H9 (cell line): ENCODE measurements around the gene IQSEC1. TPM values are rescaled to one million over a fixed set of nuclear protein-coding genes. Genes with fewer than 3 reads are reported as not detected.

Experiments used
- DNase-seq: peaks from one replicate; pipeline ENCODE4 v3.0.0-alpha.2; 2017
- H2AFZ ChIP-seq: one replicate; pipeline ENCODE4 v1.6.1; 2013; ENCODE audit warnings: mild to moderate bottlenecking, low read length, control low read depth, moderate library complexity
- H2AK5ac ChIP-seq: 2 replicates; pipeline ENCODE4 v1.6.1; 2013; ENCODE audit warnings: low read length, control low read depth, mixed read lengths; ENCODE audit not compliant: insufficient read length
- H2BK120ac ChIP-seq: one replicate; pipeline ENCODE4 v1.6.1; 2013; ENCODE audit warnings: low read depth, mild to moderate bottlenecking, low read length, control low read depth, inconsistent platforms; ENCODE audit not compliant: poor library complexity, severe bottlenecking
- H2BK12ac ChIP-seq: 2 replicates; pipeline ENCODE4 v1.6.1; 2013; ENCODE audit warnings: low read length, control low read depth, mixed read lengths, low read depth; ENCODE audit not compliant: insufficient read length
- H2BK15ac ChIP-seq: 2 replicates; pipeline ENCODE4 v1.6.1; 2013; ENCODE audit warnings: low read depth, low read length, control low read depth
- H2BK20ac ChIP-seq: one replicate; pipeline ENCODE4 v1.6.1; 2013; ENCODE audit warnings: low read depth, mild to moderate bottlenecking, low read length, control low read depth, inconsistent platforms; ENCODE audit not compliant: poor library complexity, severe bottlenecking
- H2BK5ac ChIP-seq: 2 replicates; pipeline ENCODE4 v1.6.1; 2013; ENCODE audit warnings: low read length, control low read depth, mixed read lengths; ENCODE audit not compliant: insufficient read length
- H3K14ac ChIP-seq: 2 replicates; pipeline ENCODE4 v1.6.1; 2013; ENCODE audit warnings: low read length, control low read depth; ENCODE audit not compliant: insufficient read depth
- H3K18ac ChIP-seq: 2 replicates; pipeline ENCODE4 v1.6.1; 2013; ENCODE audit warnings: low read depth, mild to moderate bottlenecking, mixed read lengths, low read length, control low read depth; ENCODE audit not compliant: insufficient read length
- H3K23ac ChIP-seq: 2 replicates; pipeline ENCODE4 v1.6.1; 2013; ENCODE audit warnings: low read length, control low read depth, mixed read lengths, low read depth; ENCODE audit not compliant: insufficient read length
- H3K23me2 ChIP-seq: 2 replicates; pipeline ENCODE4 v1.6.1; 2013; ENCODE audit warnings: low read depth, mild to moderate bottlenecking, mixed read lengths, low read length, control low read depth; ENCODE audit not compliant: insufficient read length, poor library complexity, severe bottlenecking
- H3K27ac ChIP-seq: 2 replicates; pipeline ENCODE4 v1.5.1; 2013; ENCODE audit warnings: low read length, control low read depth, mixed read lengths, low read depth; ENCODE audit not compliant: insufficient read length
- H3K27me3 ChIP-seq: 2 replicates; pipeline ENCODE4 v1.6.1; 2013; ENCODE audit warnings: low read length, control low read depth, inconsistent platforms; ENCODE audit not compliant: insufficient read depth
- H3K4ac ChIP-seq: 2 replicates; pipeline ENCODE4 v1.6.1; 2013; ENCODE audit warnings: low read depth, mild to moderate bottlenecking, control low read depth, inconsistent platforms, low read length, moderate library complexity
- H3K4me1 ChIP-seq: 2 replicates; pipeline ENCODE4 v1.6.1; 2013; ENCODE audit warnings: low read length, control low read depth, inconsistent platforms; ENCODE audit not compliant: insufficient read depth
- H3K4me2 ChIP-seq: 2 replicates; pipeline ENCODE4 v1.6.1; 2013; ENCODE audit warnings: low read length, control low read depth, mixed read lengths; ENCODE audit not compliant: insufficient read length, insufficient read depth
- H3K56ac ChIP-seq: 2 replicates; pipeline ENCODE4 v1.6.1; 2013; ENCODE audit warnings: low read depth, mild to moderate bottlenecking, mixed read lengths, low read length, control low read depth; ENCODE audit not compliant: insufficient read length
- H3K79me1 ChIP-seq: 2 replicates; pipeline ENCODE4 v1.6.1; 2013; ENCODE audit warnings: low read depth, mild to moderate bottlenecking, moderate library complexity, low read length, control low read depth, inconsistent platforms; ENCODE audit not compliant: insufficient read depth, poor library complexity, severe bottlenecking
- H3K79me2 ChIP-seq: 2 replicates; pipeline ENCODE4 v1.6.1; 2013; ENCODE audit warnings: low read length, control low read depth, inconsistent platforms; ENCODE audit not compliant: insufficient read depth
- H3K9ac ChIP-seq: 2 replicates; pipeline ENCODE4 v1.6.1; 2013; ENCODE audit warnings: low read length, control low read depth, mixed read lengths; ENCODE audit not compliant: insufficient read length; ENCODE audit errors: extremely low read depth
- H3K9me3 ChIP-seq: one replicate; pipeline ENCODE4 v1.6.1; 2013; ENCODE audit warnings: low read depth, low read length, inconsistent platforms; ENCODE audit not compliant: control insufficient read depth
- H3T11ph ChIP-seq: one replicate; pipeline ENCODE4 v1.6.1; 2013; ENCODE audit warnings: mild to moderate bottlenecking, low read length, control low read depth, inconsistent platforms
- H4K20me1 ChIP-seq: one replicate; pipeline ENCODE4 v1.6.1; 2013; ENCODE audit not compliant: control insufficient read depth, insufficient read length, insufficient read depth
- H4K5ac ChIP-seq: 2 replicates; pipeline ENCODE4 v1.6.1; 2013; ENCODE audit warnings: low read depth, mild to moderate bottlenecking, mixed read lengths, low read length, control low read depth; ENCODE audit not compliant: insufficient read length
- H4K8ac ChIP-seq: replicated peaks from 2 replicates; pipeline ENCODE4 v1.6.1; 2013; ENCODE audit warnings: low read length, control low read depth, mixed read lengths, low read depth; ENCODE audit not compliant: insufficient read length
- H4K91ac ChIP-seq: 2 replicates; pipeline ENCODE4 v1.6.1; 2013; ENCODE audit warnings: low read depth, mild to moderate bottlenecking, moderate library complexity, mixed read lengths, low read length, control low read depth; ENCODE audit not compliant: insufficient read length
- H3K27ac Mint-ChIP-seq, 3 experiments: 2 replicates in 2 of 3; 3 replicates in 1 of 3; pipeline ENCODE4 v1.8.0; 2020 to 2021; ENCODE audit warnings: mixed read lengths in 3 of 3, mild to moderate bottlenecking in 1 of 3, moderate library complexity in 1 of 3
- H3K27me3 Mint-ChIP-seq: 2 replicates; pipeline ENCODE4 v1.8.0; 2021; ENCODE audit warnings: low read depth, mild to moderate bottlenecking, moderate library complexity, mixed read lengths
- H3K36me3 Mint-ChIP-seq, 3 experiments: 2 replicates in 2 of 3; 3 replicates in 1 of 3; pipeline ENCODE4 v1.8.0; 2020 to 2021; ENCODE audit warnings: low read depth in 3 of 3, mixed read lengths in 3 of 3; ENCODE audit not compliant: insufficient read depth in 1 of 3
- H3K4me1 Mint-ChIP-seq, 2 experiments: 2 replicates each; pipeline ENCODE4 v1.8.0; 2020; ENCODE audit warnings: mixed read lengths in 2 of 2
- H3K4me3 Mint-ChIP-seq, 2 experiments: 2 replicates in 1 of 2; 3 replicates in 1 of 2; pipeline ENCODE4 v1.8.0; 2020 to 2021; ENCODE audit warnings: mild to moderate bottlenecking in 2 of 2, mixed read lengths in 2 of 2, moderate library complexity in 1 of 2
- H3K9me3 Mint-ChIP-seq, 2 experiments: 2 replicates in 1 of 2; 3 replicates in 1 of 2; pipeline ENCODE4 v1.8.0; 2020; ENCODE audit warnings: mild to moderate bottlenecking in 2 of 2, mixed read lengths in 2 of 2, moderate library complexity in 1 of 2
- CTCF ChIP-seq: fragments of 200-600 bp; sonication (generic); conservative IDR thresholded peaks from 3 replicates; pipeline ENCODE4 v1.8.0; 2021; ENCODE audit warnings: antibody characterized with exemption, mild to moderate bottlenecking
- WGBS: extraction: QIAGEN DNeasy Blood & Tissue Kit; methylation state at CpG from one replicate; pipeline ENCODE4 v1.1.7; 2013; ENCODE audit warnings: missing lambda C conversion rate, low lambda C conversion rate, mixed read lengths; ENCODE audit not compliant: insufficient read length; ENCODE audit errors: extremely low coverage; 5-methylcytosine and 5-hydroxymethylcytosine counted together
- total RNA-seq: library from RNA; stranded (reverse); gene quantifications from 2 replicates; pipeline ENCODE4 v1.2.1, GENCODE V29; 2021

IQSEC1 gene
- total RNA-seq, 1 experiment from 2014 or later, result 19.1 TPM

GRCh38 chr3:12898965-12899755, 174.1 kb downstream of the IQSEC1 start:
- H3K4me1 ChIP-seq, result no peaks in the 10 kb centered on the region
- Mint-ChIP-seq H3K27ac (peak overlapping the region in 1 of 3 experiments; percentile 57; a peak in 2 of 7 replicates), H3K4me3 (no peak overlapping the region), H3K4me1 (peaks cover 12 to 17% of the 10 kb centered on the region in 2 experiments), H3K36me3 (peaks cover 6 to 12% (median 11%) of the 10 kb centered on the region in 3 experiments), H3K27me3 (peaks cover 9% of the 10 kb centered on the region), H3K9me3 (no peaks in the 10 kb centered on the region)
- no peak overlapping the region for H2BK15ac ChIP-seq
- no peaks in the 10 kb centered on the region for H3K79me2 ChIP-seq
- H3K23me2 ChIP-seq, result no peaks in the 10 kb centered on the region
- H3K56ac ChIP-seq, result no peak overlapping the region
- H2BK12ac ChIP-seq, result no peak overlapping the region
- TF ChIP-seq CTCF, result no peak
- H3K79me1 ChIP-seq, result no peaks in the 10 kb centered on the region
- no peaks in the 10 kb centered on the region for H3K27me3 ChIP-seq
- H3K9ac ChIP-seq, result no peak overlapping the region
- H4K91ac ChIP-seq, result no peak overlapping the region
- H2BK20ac ChIP-seq, result no peak overlapping the region
- H3K4me2 ChIP-seq, result no peak overlapping the region
- no peak overlapping the region for H3K18ac ChIP-seq
- H2BK120ac ChIP-seq, result no peak overlapping the region
- no CpG with 5 or more reads among the region's 40 CpGs for WGBS
- no peak overlapping the region for H3K4ac ChIP-seq
- H4K20me1 ChIP-seq, result no peaks in the 10 kb centered on the region
- H2BK5ac ChIP-seq, result no peak overlapping the region
- no peak overlapping the region for H3K14ac ChIP-seq
- no peak overlapping the region for H4K5ac ChIP-seq
- no peak overlapping the region for H3T11ph ChIP-seq
- H3K9me3 ChIP-seq, result no peaks in the 10 kb centered on the region
- H3K27ac ChIP-seq, result no peak overlapping the region
- DNase-seq, result no peak
- H3K23ac ChIP-seq, result no peak overlapping the region
- no peak overlapping the region for H2AFZ ChIP-seq
- no peak overlapping the region for H2AK5ac ChIP-seq
- no peak overlapping the region for H4K8ac ChIP-seq
